ENCODE results near the gene NPIPB6.

Gene NPIPB6

DNA sequence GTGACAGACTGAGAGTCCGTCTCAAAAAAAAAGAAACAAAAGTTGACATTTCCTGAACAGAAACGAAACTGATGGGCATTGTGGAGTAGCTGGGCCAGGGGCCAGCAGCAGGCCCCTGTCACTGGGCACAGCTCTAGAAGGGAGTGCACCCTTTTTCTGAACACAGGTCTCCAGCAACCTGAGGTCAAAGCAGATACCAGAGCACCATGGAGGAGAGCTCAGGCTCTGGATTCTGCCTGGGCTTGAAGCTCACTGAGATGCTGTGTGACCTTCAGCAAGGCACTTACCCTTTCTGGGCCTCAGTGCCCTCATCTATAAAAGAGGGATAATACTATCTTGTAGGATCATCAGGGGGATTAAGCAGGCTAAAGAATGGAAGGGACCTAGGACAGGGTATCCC is 66.0 kb downstream of the NPIPB6 start:
- no peak for DNase-seq

DNA sequence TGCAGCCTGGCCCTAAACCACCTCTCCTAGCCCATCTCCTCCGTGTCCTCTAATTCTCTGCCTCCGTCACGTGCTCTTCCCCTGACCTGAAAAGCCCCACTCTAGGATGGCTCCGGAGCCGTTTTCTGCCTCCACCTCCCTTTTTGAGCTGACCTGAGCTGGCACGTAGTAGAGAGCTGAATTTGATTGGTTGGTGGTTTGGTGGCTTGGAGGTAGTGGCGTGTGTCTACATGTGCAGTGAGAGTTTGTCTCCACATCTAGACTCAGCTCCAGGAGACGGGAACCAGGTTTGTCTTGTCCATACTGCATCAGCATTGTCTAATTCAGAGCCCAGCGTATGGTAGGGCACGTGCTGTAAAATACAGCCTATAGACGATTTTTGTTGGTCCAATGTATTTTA is 68.0 kb downstream of the NPIPB6 start:
- DNase-seq: no peak

GRCh38 chr16:28294201-28294600 is 69.1 kb downstream of the NPIPB6 start:
- no peak for DNase-seq

DNA sequence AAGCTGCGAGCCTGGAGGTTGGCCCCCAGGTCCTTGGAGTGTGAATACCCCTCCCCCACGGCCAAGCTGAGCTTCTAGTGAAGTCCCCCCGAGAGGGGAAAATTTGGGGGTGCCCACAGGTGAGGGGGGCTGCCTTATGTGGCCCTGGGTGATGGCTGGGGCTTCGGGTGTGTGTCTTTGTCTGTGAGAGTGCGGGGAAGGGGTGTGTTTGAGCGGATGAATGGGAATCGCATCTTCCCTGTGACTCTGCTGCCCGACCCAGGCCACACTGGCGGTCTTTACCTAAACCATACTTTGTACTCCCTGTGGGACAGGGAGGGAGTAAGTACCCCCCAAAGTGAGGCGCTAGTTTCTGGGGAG is 69.7 kb downstream of the NPIPB6 start:
- no peak for DNase-seq

DNA sequence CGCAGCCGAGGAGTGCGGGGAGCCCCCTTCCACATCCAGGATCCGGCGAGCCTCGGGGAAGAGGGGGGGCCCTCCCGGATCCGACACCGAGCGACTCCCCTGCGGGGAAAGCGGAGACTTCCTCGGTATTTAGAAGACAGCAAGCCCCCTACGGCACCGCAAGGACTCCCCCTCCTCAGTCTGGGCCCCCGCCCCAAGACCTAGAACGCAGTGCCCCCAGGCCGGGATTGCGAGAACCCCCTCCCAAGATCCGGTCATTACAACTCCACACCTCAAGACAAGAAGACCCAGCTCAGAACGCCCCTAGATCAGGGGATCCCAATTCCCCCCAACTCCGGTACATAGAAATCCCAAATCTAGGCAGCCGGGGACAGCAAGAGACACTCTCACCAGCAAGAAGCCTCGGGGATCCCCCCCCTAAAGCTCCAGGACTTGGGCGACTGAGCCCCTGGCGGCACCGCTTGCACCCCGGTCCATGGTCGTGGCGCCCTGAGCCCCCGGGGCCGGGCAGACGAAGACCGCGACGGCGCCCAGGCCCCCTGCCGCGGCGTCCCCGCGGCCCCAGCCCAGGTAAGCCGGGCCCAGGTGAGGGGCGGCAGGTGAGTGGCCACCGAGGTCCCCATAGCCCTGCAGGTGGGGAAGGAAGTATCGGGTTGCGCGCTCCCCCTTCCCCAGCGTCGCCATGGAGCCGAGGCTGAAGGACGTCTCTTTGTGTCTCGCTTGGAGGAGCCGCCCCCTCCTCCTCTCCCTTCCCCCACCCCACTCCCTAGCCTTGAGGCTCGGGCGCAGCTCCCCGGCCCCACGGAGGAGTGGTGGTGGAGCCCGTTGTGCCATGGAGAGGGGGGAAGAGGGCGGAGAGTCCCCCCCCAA is 70.3 kb downstream of the NPIPB6 start:
- DNase-seq: peak; percentile 62
